ENCODE measurements around the gene FOCAD. TPM values are rescaled to one million over a fixed set of nuclear protein-coding genes. Genes with fewer than 3 reads are reported as not detected.
"Not testable (repeated sequence)": the region's sequence is repeated elsewhere in the genome, so short reads cannot be mapped to it uniquely, and the experiment has no call there.

FOCAD gene
- total RNA-seq, 4 donors from 2014 or later: 49.3 to 139 (median 92.8) TPM

DNA sequence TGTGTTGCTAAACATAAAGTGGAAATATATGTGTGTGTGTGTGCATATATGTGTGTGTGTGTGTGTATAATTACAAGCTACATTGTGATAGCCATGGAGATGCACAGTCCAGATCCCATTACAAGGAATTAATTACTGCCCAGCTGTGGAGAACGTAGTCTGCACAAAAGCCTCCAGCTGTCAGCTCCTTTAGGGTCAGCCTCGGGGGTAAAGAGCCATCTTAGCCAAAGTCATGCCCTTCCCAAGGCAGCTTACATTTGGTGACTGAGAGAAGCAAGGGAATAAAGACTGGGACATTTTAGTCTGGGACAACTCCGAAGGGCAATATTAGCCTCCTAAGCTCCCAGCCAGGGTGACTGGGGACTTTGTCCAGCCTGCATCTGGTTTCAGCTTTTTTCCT, 21.9 kb upstream of the FOCAD start:
- TF ChIP-seq, protein P1, sequence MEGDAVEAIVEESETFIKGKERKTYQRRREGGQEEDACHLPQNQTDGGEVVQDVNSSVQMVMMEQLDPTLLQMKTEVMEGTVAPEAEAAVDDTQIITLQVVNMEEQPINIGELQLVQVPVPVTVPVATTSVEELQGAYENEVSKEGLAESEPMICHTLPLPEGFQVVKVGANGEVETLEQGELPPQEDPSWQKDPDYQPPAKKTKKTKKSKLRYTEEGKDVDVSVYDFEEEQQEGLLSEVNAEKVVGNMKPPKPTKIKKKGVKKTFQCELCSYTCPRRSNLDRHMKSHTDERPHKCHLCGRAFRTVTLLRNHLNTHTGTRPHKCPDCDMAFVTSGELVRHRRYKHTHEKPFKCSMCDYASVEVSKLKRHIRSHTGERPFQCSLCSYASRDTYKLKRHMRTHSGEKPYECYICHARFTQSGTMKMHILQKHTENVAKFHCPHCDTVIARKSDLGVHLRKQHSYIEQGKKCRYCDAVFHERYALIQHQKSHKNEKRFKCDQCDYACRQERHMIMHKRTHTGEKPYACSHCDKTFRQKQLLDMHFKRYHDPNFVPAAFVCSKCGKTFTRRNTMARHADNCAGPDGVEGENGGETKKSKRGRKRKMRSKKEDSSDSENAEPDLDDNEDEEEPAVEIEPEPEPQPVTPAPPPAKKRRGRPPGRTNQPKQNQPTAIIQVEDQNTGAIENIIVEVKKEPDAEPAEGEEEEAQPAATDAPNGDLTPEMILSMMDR (IDR thresholded peaks at IDR 0.05): no peak
- no peak for TF ChIP-seq POLR2A (IDR thresholded peaks at IDR 0.05)
- H3K36me3 ChIP-seq: no peaks in the 10 kb centered on the region
- peaks cover 6 to 12% of the 10 kb centered on the region in 2 donors for H3K4me1 ChIP-seq
- H3K4me3 ChIP-seq (replicated peaks in 1 of 3): no peak overlapping the region
- WGBS, 2 donors: 77 to 93% methylated on average over 3 of the region's 3 CpGs
- H3K9me3 ChIP-seq: no peaks in the 10 kb centered on the region
- DNase-seq: no peak
- H3K27me3 ChIP-seq: no peaks in the 10 kb centered on the region
- intact Hi-C loops (cut with DNase I): no loop called here
- H3K27ac ChIP-seq: no peak overlapping the region

DNA sequence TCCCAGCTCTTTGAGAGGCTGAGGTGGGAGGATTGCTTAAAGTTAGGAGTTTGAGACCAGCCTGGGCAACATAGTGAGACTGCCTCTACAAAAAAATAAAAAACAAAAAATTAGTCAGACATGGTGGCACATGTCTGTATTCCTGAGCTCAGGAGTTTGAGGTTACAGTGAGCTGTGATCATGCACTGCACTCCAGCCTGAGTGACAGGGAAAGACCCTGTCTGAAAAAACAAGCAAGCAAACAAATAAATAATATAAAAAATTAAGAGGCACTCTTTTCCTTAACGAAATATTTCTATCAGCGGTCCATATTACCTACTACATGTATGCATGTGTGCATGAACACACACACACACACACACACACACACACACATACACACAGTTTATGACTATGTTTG, 20.9 kb upstream of the FOCAD start:
- no peak for TF ChIP-seq POLR2A (IDR thresholded peaks at IDR 0.05)
- TF ChIP-seq, protein P1 (IDR thresholded peaks at IDR 0.05): no peak
- Histone ChIP-seq H3K4me1 (peaks cover 6 to 12% of the 10 kb centered on the region in 2 donors), H3K4me3 (replicated peaks in 1 of 3) (no peak overlapping the region), H3K27me3 (no peaks in the 10 kb centered on the region), H3K9me3 (no peaks in the 10 kb centered on the region), H3K27ac (no peak overlapping the region), H3K36me3 (no peaks in the 10 kb centered on the region)
- DNase-seq: no peak
- 93 to 98% methylated on average over 2 of the region's 2 CpGs for WGBS, 2 donors
- intact Hi-C loops (cut with DNase I): no loop called here

DNA sequence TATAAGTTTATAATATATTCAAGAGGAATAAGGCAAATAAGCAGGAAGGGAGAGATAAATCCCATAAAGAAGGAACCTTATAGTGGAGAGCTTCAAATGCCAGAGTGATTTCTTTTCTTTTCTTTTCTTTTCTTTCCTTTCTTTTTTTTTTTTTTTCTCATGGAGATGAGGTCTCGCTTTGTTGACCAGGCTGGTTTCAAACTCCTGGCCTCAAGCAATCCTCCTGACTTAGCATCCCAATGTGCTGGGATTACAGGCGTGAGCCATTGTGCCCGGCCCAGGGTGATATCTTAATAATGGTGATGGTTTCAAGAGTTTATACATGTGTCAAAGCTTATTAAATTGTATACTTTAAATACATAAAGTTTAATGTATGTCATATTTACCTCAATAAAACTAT, 19.6 kb upstream of the FOCAD start:
- DNase-seq: no peak
- Histone ChIP-seq H3K4me3 (replicated peaks in 1 of 3) (no peak overlapping the region), H3K9me3 (no peaks in the 10 kb centered on the region), H3K4me1 (peaks cover 6 to 9% of the 10 kb centered on the region in 2 donors), H3K27me3 (no peaks in the 10 kb centered on the region), H3K36me3 (no peaks in the 10 kb centered on the region), H3K27ac (no peak overlapping the region)
- 94 to 95% methylated on average over 3 of the region's 3 CpGs for WGBS, 2 donors
- intact Hi-C loops (cut with DNase I): no loop called here
- no peak for TF ChIP-seq POLR2A (IDR thresholded peaks at IDR 0.05)
- TF ChIP-seq, protein P1 (IDR thresholded peaks at IDR 0.05): no peak

DNA sequence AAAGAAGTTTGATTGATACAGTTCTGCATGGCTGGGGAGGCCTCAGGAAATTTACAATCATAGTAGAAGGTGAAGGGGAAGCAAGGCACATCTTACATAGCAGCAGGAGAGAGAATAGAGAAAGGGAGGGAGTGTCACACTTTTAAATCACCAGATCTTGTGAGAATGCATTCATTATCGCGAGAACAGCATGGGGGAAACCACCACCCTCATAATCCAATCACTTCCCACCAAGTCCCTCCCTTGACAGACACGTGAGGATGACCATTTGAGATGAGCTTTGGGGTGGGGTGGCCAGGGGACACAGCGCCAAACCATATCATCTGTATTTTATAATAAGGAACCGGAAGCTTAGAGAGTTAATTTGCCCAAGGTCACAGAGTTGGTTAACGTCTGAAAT, 13.7 kb upstream of the FOCAD start:
- Histone ChIP-seq H3K4me1 (no peaks in the 10 kb centered on the region), H3K27me3 (no peaks in the 10 kb centered on the region), H3K9me3 (no peaks in the 10 kb centered on the region), H3K4me3 (replicated peaks in 1 of 3) (no peak overlapping the region), H3K36me3 (no peaks in the 10 kb centered on the region), H3K27ac (no peak overlapping the region)
- WGBS, 2 donors: 66 to 76% methylated on average over 6 of the region's 6 CpGs
- no peak for DNase-seq
- TF ChIP-seq POLR2A (IDR thresholded peaks at IDR 0.05): no peak
- TF ChIP-seq, protein P1 (IDR thresholded peaks at IDR 0.05): no peak
- intact Hi-C loops (cut with DNase I): no loop called here

DNA sequence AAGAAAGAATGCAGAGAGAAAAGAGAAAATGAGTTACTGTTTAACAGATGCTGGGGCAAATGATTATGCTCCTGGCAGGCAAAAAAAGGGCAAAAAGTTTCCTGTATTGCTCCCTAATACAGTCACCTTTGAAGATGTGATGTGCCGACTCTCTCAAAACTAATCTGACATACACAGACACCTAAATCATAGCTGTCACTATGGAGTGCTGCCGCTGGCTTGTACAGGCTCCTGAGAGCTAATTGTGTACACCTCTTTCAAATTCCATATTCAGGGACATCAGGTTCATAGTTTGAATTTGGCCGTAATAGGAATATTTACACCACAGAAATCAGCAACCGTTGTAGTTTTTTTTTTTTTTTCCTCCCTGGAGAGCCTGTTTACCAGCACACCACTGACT, 12.4 kb upstream of the FOCAD start:
- no peaks in the 10 kb centered on the region for H3K27me3 ChIP-seq
- no peak for DNase-seq
- H3K27ac ChIP-seq: no peak overlapping the region
- H3K4me3 ChIP-seq (replicated peaks in 1 of 3): no peak overlapping the region
- H3K9me3 ChIP-seq: no peaks in the 10 kb centered on the region
- H3K36me3 ChIP-seq: no peaks in the 10 kb centered on the region
- intact Hi-C loops (cut with DNase I): no loop called here
- H3K4me1 ChIP-seq: no peaks in the 10 kb centered on the region
- TF ChIP-seq, protein P1 (IDR thresholded peaks at IDR 0.05): no peak
- no peak for TF ChIP-seq POLR2A (IDR thresholded peaks at IDR 0.05)
- WGBS, 2 donors: 68 to 89% methylated on average over 4 of the region's 4 CpGs

DNA sequence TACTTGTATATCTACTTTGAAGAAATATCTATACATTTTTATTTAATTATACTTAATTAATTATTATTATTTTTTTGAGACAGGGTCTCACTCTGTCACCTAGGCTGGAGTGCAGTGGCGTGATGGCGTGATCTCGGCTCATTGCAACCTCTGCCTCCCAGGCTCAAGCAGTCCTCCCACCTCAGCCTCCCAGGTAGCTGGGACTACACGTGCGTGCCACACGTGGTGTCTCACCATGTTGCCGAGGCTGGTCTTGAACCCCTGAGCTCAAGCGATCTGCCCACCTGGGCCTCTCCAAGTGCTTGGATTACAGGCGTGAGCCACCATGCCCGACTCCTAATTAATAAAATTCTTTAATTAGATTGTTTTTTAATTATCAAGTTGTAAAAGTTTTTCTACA, 10.5 kb upstream of the FOCAD start:
- H3K27me3 ChIP-seq; H3K4me3 ChIP-seq (replicated peaks in 1 of 3); H3K9me3 ChIP-seq; H3K36me3 ChIP-seq; intact Hi-C loops (cut with DNase I); DNase-seq; H3K4me1 ChIP-seq; H3K27ac ChIP-seq: not testable (repeated sequence)
- WGBS, 2 donors: 97% methylated on average over 10 of the region's 10 CpGs
